Astrocyte of the spinal cord (primary cell): ENCODE measurements around the gene TEN1.

Source experiments
- DNase-seq: peaks from one replicate; pipeline ENCODE4 v3.0.0; 2011; ENCODE audit warnings: low read depth, low spot score
- H3K4me3 ChIP-seq: 2 replicates; pipeline ENCODE4 v1.5.1; 2011; ENCODE audit warnings: low read depth, mild to moderate bottlenecking, low read length, moderate library complexity
- in situ Hi-C: cut with HindIII; loops from 2 replicates; pipeline ENCODE4 v1.10.0; 2017; ENCODE audit warnings: low sequenced_read_pairs
- TF ChIP-seq, protein P1 (sequence below): IDR thresholded peaks from 2 replicates; pipeline ENCODE4 v1.5.1; 2012; ENCODE audit warnings: low read depth, mild to moderate bottlenecking, low read length, inconsistent platforms

TEN1 gene

GRCh38 chr17:75998327-75998795 lies 19.3 kb downstream of the TEN1 start:
- TF ChIP-seq, protein P1, sequence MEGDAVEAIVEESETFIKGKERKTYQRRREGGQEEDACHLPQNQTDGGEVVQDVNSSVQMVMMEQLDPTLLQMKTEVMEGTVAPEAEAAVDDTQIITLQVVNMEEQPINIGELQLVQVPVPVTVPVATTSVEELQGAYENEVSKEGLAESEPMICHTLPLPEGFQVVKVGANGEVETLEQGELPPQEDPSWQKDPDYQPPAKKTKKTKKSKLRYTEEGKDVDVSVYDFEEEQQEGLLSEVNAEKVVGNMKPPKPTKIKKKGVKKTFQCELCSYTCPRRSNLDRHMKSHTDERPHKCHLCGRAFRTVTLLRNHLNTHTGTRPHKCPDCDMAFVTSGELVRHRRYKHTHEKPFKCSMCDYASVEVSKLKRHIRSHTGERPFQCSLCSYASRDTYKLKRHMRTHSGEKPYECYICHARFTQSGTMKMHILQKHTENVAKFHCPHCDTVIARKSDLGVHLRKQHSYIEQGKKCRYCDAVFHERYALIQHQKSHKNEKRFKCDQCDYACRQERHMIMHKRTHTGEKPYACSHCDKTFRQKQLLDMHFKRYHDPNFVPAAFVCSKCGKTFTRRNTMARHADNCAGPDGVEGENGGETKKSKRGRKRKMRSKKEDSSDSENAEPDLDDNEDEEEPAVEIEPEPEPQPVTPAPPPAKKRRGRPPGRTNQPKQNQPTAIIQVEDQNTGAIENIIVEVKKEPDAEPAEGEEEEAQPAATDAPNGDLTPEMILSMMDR: no peak
- in situ Hi-C loops: no loop called here
- DNase-seq: no peak
- H3K4me3 ChIP-seq: no peak overlapping the region

- TF ChIP-seq, protein P1: peak; percentile 92
- no peak for DNase-seq
- in situ Hi-C loops: no loop called here
- no peak overlapping the region for H3K4me3 ChIP-seq
Observed at GRCh38 chr17:76000016-76000754, 21.1 kb downstream of the TEN1 start.

- in situ Hi-C loops: no loop called here
- DNase-seq: no peak
- TF ChIP-seq, protein P1: no peak
- H3K4me3 ChIP-seq: no peak within 1 kb of the TSS
Observed at GRCh38 chr17:76000755-76001521, 21.9 kb downstream of the TEN1 start, which contains the start of gene CDK3. Gene CDK3 (plus strand): TSS chr17:76000855. CDS start chr17:76001426, 571 bp downstream.

DNA sequence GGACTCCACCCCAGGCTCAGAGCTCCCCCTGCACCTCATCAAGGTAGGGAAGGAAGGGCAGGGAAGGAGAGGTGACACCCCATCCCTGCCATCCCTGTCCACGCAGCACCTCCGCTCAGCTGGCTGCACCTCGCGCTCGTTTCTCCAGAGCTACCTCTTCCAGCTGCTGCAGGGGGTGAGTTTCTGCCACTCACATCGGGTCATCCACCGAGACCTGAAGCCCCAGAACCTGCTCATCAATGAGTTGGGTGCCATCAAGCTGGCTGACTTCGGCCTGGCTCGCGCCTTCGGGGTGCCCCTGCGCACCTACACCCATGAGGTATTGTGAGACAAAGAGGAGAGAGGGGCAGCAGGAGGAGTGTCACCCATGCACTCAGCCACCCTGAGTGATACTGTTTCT lies 23.1 kb downstream of the TEN1 start:
- in situ Hi-C loops: no loop called here
- DNase-seq: no peak
- TF ChIP-seq, protein P1: no peak
- H3K4me3 ChIP-seq: no peak overlapping the region

DNA sequence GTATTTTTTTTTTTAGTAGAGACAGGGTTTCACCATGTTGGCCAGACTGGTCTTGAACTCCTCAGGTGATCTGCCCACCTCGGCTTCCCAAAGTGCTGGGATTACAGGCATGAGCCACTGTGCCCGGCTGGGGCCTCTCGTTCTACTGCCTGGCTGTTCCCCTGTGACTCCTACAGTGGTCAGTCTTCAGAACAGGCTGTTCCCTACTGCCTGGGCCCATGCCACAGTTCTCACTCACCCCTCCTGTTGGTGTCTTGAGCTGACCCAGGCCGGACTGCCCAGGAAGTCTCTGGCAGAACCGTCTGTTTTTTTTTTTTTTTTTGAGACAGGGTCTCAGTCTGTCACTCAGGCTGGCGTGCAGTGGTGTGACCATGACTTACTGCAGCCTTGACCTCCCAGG lies 24.9 kb downstream of the TEN1 start:
- H3K4me3 ChIP-seq: no peak overlapping the region
- TF ChIP-seq, protein P1: no peak
- no peak for DNase-seq
- in situ Hi-C loops: no loop called here

- TF ChIP-seq, protein P1: no peak
- in situ Hi-C loops: no loop called here
- H3K4me3 ChIP-seq: no peak overlapping the region
- DNase-seq: peak; percentile 81
Observed at GRCh38 chr17:76004750-76005262, 25.8 kb downstream of the TEN1 start.
